Stimulated activated CD8-positive, alpha-beta memory T cell treated with anti-CD3 and anti-CD28 coated beads, Interleukin-4, amount 100 ng/mL, for 4 hours (primary cell): ENCODE measurements around the gene ASB6.
A peak's percentile ranks its signal among the peaks of the same experiment; 100 is the strongest.
"Not testable (repeated sequence)": the region's sequence is repeated elsewhere in the genome, so short reads cannot be mapped to it uniquely, and the experiment has no call there.

Experiments
- DNase-seq, 2 donors: peaks; one replicate each; pipeline ENCODE4 v3.0.0-alpha.2; 2020; ENCODE audit warnings: low read depth in 2 of 2, low spot score in 1 of 2

Gene ASB6

DNA sequence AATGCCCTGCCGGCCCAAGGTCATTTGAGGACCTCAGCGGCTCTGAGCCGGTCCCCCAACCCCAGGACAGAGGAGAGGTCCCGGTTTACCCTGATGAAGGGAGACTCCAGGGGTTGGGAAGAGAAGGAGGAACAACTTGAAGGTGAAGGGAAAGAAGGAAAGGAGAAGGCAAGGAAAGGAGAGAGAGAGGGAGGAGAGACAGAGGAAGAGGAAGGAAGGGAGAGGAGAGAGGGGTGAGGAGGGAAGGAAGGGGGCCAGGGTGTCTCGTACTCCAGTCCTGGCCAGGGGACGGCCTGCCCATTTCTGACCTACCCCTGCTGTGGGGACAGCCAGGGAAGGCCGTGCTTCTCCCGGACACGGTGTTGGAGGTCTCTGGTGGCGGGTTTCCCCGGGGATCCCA is 25.4 kb upstream of the ASB6 start:
- DNase-seq = no peak

DNA sequence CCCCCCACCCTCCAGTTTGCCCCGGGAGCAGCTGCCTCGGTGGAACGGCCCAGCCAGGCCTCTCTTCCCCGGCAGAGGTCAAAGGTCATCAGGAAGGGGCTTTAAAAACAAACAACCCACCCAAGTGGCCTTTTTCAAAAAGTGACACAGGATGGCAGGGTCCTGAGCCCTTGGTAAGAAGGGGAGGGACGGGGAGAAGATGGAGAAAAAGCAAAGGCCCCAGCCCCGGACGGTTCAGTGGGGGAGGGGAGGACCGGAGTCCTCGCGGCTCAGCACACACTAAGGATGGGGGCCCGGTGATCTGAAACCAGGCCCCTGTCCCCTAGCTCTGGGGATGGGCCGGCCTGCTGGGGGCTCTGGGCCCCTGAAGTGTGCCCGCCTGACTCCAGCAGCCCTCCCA is 24.6 kb upstream of the ASB6 start:
- no peak for DNase-seq

DNA sequence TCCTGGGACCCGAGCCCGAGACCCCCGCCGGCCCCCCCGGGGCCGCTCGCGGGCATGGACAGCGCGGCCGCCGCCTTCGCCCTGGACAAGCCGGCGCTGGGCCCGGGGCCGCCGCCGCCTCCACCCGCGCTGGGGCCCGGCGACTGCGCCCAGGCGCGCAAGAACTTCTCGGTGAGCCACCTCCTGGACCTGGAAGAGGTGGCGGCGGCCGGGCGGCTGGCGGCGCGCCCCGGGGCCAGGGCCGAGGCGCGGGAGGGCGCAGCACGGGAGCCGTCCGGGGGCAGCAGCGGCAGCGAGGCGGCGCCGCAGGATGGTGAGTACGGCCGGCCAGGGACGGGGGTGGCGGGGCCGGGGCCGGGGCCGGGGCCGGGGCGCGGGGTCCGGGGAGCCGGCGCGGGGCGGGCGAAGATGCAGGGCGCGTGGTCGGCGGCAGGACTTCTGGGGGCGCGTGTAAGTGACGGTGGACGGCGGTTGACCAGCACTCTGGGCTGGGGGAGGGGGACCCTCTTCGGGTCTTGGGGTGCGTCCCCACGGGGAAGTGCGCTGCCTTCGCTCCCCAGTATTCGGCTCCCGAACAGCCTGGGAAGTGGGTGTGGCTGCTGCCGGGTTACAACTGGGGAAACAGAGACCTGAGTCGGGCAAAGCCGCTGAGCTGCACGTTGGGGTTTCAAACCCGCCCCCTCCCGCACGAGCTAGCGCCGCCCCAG is 24.0 kb upstream of the ASB6 start:
- DNase-seq = no peak

DNA sequence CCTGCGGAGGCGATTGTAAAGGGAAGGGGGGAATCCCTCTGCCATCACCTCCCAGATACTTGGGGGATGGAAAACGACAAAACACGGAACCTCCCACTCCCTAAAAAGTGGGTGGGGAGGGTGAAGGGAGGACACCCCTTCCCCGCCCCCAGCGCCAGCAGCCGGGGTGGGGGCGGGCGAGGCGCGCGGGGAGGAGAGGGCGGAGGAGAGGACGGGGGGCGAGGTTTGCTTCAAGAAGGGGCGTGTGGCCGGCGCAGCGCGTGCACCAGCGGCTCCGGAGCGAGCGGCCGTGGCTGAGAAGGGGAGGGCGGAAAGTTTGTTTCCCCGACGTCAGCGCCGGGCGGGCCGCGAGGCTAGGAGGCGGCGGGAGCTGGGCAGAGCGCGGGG is 23.4 kb upstream of the ASB6 start, which contains the start of gene PRRX2:
TSS of gene PRRX2 (plus strand) at position 259 of the 387 bp plus-strand sequence. CDS start 221 bp downstream, outside the sequence.
- DNase-seq = peak in 1 of 2 donors; percentile 13

DNA sequence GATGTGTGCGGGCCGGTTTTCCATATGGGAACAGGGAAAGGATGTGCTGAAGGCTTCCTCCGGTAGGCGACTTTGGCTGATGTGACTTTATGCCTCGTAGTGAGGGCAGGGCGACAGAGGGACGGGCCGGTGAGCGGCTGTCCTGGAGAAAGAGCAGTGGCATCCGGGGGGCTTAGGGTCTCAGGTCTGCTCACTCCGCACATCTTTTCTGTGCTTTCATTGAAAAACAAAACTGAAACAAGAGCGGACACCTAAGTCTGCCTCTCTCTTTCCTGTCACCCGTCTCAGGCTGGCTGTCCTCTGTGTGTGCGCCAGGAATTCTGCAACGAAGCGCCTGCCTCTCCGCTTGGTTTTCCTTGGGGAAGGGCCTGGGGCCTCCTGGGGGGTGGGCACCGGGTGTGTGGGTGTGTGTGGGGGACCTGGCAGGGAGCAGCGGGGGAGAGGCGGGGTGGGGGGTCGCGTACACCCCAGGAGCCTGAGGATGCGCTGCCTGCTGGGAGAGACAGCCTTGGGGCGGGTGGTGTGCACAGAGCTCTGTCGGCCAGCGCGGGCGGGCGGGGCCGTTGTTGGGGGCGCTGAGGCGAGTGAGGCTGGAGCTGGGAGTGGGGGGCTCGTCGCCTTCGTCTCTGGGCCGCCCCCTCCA is 22.9 kb upstream of the ASB6 start:
- no peak for DNase-seq

DNA sequence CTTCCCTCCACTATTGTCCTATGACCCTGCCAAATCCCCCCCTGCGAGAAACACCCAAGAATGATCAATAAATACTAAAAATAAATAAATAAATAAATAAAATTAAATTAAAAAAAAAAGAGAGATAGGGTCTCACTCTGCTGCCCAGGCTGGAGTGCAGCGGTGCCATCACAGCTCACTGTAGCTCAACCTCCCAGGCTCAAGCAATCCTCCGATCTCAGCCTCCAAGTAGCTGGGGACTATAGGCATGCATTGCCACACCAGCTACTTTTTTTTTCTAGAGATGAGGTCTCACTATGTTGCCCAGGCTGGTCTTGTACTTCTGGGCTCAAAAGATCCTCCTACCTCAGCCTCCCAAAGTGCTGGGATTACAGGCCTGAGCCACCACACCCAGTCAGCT is 20.3 kb upstream of the ASB6 start:
- DNase-seq = not testable (repeated sequence)

DNA sequence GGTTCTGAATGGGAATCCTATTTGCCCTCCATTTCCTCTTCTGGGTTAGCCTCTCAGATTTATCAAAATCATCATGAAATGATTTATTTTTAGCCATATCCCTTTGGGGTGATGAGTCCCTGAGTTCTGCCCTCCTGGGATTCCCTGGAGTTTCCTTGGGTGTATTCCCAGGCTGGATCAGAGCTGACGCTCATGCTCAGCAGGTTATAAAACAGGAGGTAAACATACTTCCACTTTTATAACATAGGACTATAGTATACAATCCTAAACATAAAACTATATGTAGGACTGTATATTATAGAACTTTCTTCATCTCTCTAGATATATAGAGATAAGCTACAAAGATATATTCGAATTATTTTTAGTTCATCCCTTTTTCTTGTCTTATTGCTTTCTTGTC is 19.1 kb upstream of the ASB6 start:
- DNase-seq = no peak

DNA sequence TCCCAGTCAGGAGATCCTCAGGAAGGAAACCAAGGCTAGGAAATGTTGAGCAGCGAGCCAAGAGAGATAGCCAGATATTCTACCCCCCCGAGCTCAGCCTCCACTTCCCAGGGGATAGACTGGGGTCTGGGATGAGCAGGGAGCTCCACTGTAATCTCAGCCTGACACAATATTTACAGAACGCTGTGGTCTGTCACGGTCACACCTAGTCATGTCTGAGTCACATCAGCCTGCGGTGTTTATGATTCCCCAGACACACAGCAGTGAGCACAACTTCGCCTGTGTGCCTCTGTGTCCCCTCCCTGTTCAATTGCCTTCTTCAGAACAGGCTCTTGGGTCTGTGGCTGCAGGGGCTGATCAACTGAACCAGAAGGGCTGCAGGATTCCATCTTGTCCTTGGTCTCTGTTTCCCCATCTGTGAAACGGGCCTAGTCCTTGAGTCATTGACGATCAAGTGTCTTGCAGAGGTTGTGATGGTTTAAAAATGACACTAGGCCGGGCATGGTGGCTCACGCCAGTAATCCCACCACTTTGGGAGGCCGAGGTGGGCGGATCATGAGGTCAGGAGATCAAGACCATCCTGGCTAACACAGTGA is 14.9 kb upstream of the ASB6 start:
- no peak for DNase-seq

DNA sequence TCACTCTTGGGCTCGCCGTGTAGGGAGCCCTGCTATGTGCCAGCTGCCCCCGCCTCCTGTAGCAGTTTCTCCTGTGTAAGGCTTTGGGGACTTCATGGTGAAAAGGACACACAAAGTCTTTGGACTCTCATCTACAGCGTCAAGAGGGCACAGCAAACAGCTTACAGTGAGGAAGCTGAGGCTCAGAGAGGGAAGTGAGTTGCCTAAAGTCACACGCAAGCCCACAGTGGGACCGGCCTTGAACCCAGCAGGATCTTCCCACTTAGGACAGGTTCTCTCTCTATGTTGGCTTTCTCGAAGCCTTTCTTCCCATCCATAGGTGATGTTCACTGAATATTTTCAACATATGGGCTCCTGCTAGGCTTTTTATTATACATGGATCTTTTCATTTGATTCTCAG is 13.7 kb upstream of the ASB6 start:
- DNase-seq = no peak

DNA sequence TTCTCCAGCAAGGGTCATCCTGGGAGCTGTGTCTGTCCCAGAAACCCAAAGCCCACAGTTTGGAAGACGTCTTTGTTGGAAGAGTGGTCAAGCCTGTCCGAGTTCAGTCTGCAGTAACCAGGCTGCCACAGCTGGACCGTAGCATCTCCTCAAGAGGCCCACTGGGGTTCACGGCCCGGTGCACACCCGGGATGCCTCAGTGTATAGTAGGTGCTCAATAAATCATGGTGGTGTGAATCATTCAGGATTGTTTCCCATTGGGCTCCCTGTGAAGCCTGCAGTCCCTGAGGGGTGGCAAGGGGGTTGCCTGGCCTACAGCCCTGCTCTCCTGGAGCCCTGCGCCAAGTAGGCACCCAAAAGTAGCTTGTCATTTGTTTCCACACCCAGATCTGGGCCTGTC is 13.2 kb upstream of the ASB6 start:
- DNase-seq = no peak

DNA sequence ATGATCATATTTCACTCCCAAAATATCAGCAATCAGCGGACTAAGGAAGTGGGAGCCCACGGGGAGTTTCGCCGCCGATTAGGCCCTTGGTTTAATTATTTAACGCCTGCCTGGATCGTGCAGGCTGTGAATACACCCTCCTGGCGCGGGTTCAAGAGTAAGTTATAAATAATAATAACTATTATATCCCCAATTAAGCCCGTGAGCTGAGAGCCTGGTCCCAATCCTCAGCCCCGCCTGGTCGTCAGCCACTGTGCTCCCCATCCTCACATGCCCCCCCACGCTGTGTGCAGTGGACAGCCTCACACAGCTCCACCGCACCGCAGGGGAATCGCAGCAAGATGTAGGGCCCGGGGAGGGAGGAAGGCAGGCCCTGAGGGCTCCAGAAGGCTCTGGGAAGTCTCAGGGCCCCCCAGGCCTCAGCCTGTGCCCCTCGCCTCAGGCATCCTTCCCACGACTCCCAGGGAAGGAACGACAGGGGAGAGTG is 12.6 kb upstream of the ASB6 start:
- DNase-seq = no peak

DNA sequence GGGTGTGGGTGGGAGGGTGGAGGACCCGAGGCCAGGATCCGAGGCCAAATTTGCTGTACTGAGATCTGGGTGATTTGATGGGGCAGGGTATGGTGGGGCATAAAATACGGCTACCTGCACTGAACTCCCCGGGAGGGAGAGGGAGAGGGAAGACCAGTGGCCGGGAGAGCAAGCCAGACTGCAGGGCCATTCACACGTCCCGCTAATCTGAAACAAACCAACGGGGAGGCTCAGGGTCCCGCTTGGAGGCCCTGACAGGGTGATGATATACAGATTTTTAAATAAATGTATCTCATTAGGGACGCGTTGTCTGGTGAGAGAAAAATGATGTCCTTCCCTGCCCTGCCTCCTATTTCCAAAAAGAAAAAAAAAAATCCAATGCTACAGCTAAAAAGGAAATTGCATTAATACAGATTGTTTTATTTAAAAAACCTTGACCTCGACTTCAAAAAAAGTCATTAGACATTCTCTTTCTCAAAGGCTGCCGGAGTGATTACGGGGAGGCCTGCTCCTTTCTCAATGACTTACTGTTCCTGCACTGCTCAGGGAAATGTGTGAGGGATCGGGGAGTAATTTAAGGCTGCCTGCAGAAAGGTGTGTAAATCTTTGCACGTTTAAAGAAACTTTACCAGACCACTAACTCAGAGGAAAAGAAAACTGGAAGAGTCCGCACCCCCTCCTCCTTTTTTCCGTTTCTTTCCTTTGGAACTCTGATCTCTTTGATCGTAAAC is 12.0 kb upstream of the ASB6 start:
- DNase-seq = no peak

DNA sequence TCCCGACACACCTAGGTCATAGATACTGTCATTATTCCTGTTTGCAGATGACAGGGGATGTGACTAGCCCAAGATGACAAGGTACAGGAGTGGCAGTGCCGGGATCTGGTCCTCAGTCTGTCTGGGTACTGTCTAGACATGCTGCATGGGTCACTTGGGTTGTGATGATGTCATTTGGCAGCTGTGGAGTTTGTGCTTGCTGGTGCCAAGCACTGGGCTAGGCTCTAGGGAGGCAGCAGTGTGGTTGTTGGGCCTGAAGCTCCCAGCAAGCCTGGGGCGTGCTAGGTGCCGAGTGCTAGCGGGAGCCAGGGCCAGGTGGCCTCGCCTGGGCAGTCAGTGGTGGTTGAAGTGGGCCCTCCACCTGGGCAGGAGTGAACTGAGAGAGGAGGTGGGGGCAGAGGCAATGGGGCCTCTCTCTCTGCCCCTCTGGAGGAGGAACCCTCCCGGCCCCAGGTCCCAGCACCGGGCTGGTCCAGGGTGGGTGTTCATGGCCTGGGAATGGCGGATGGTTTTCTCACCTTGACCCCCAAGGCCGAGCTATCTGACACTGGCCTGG is 8.8 kb upstream of the ASB6 start:
- no peak for DNase-seq

DNA sequence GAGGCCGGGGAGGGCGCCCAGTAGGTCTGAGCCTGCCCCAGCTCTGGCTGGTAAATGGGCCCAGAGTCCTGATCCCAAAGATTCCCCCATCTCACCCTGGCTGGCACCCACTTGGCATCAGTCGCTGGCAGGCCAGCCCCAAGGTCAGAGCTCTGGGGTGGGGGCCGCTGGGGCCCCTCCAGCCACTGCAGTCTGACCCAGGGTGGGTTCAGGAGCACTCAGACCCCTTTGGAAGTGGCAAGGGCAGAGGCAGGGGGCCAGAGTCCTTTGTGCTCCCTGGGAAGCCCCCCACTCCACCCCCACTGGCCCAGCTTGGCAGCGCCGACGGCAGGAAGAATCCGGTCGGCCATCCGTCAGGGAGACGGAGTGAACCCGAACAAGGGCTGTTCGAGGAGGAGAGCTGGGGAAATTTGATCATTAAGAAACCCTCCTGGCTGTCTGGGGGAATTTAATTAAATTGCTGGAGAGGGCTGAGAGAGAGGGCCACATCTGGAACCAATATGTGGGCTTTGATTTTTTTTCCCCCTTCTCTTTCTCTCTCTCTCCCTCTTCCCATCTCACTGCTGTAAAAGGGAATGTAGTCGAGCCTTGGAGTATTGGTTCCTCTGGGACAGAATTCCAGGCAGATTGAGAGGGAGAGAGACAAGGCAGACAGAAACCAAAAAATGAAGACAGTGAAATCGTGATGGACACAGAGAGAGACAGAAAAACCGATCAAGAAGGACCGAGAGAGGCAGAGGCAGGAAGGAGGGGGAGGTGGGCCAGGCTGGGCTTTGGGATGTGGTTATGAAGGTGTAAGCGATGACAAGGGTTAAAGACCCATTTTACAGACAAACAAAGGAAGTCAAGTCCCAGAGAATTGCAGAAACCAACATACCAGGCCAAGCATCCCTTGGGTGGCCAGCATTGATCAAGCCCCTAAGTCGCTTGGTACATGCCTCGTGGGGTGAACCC is 8.1 kb upstream of the ASB6 start:
- DNase-seq = no peak

DNA sequence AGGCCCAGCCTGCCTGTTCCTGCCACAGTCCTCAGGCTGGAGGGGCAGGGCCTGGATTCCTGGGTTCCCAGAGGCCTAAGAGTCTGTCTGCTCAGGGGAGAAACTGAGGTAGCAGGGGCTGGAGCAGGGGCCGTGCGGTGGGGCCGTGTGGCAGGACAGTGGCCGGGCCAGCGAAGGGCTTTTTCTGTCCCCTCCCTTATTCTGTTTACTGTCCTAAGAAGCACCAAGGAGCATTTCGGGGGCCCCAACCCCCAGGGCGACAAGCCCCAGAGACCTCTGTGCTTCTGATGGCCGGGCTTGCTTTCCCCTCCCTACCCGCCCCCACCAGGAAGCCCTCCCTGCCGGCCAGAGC is 6.8 kb upstream of the ASB6 start:
- no peak for DNase-seq

DNA sequence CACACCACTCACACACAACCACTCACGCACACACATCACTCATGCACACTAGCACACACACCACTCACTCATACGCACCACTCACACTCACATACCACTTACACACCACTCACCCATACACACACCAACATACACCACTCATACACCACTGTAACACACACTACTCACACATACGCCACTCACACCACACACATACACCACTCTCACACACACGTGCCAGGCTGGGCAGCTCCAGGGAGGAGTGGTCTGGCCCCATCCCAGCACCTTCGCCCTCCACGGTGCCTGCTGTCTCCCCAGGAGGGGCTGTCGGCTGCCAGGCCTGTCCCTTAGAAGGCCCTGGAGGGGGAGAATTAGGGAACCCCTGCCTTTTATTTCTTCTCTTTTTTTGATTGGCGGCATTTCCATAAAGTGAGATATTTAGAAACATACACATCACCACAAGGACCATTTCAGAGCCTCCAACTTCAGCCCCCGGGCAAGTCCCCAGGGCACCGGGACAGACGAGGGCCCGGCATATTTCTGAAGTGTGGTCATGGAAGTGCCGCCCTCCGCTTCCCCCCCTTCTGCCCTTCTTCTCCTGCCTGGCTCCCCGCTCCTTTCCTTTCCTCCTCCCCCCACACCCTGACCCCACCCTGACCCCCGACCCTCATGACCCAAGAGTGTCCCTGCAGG is 6.3 kb upstream of the ASB6 start:
- no peak for DNase-seq

DNA sequence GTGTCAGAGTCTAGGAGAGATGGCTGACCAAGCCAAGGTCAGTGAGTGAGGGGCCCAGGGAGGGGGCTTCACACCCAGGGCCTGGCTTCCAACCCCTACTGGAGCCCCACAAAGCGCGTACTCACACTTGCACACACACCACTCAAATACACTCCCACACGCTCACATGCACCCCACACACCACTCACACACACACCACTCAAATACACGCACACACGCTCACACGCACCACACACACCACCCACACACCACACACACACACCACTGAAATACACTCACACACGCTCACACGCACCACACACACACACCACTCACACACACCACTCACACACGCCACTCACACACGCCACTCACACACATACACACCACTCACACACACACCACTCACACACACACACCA is 5.7 kb upstream of the ASB6 start:
- DNase-seq = no peak

DNA sequence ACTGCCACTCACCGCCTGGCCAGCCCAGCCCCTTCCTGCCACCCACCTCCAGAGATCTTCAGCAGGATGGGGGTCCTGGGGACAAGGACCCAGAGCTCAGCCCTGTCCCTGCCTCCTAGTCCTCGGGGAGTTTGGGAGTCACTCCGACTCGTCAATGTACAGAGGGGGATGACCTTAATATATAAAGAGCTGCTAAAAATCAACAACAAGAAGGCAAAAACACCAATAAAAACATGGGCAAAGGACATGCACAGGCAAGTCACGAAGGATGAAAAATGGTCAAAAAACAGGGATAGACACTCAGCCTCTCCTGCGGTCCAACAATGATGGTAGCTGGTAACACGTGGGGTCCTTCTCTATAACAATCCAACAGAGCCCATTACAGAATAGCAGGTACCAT is 4.7 kb upstream of the ASB6 start:
- DNase-seq = no peak

DNA sequence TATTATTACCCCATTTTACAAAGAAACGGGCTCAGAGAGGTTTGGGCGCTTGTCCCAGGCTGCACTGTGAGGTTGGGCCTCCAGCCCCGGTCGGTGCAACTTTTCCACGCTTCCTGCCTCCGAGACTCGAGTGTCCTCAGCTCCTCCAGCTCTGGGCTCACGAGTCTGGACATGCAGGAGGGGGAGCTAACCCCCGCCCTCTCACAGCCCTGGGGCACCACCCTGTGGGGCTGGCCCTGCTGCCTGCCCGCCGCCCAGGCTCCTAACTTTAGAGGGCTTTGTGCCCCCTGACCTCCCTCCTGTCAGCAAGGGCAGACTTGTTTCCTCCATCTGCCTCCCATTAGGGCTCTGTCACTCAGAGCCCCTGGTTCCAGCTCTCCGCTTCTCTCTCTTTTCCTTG is 4.3 kb upstream of the ASB6 start:
- DNase-seq = no peak

DNA sequence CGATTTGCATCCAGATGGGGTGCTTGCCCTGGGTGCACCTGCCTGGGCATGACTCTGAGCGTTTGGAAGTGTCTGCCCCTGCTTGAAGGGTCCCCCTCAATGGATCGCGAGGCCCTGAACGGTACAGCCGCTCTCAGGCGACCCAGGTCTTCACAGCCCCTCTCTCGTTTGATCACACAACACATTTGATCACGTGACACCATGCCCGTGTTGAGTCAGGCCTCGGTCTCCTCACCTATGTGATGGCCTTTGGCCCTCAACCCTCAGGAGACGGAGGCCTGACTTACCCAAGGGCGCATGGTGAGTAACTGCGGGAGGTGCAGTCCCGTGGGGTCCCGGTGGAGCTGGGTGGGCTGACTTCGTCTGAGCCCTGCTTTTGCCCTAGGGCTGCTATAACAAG is 3.0 kb upstream of the ASB6 start:
- no peak for DNase-seq
